ENCODE data around the gene MRPL34. TPM values are rescaled to one million over a fixed set of nuclear protein-coding genes. Genes with fewer than 3 reads are reported as not detected.

MRPL34 gene
- total RNA-seq, 1 donor from 2014 or later = 200 TPM

DNA sequence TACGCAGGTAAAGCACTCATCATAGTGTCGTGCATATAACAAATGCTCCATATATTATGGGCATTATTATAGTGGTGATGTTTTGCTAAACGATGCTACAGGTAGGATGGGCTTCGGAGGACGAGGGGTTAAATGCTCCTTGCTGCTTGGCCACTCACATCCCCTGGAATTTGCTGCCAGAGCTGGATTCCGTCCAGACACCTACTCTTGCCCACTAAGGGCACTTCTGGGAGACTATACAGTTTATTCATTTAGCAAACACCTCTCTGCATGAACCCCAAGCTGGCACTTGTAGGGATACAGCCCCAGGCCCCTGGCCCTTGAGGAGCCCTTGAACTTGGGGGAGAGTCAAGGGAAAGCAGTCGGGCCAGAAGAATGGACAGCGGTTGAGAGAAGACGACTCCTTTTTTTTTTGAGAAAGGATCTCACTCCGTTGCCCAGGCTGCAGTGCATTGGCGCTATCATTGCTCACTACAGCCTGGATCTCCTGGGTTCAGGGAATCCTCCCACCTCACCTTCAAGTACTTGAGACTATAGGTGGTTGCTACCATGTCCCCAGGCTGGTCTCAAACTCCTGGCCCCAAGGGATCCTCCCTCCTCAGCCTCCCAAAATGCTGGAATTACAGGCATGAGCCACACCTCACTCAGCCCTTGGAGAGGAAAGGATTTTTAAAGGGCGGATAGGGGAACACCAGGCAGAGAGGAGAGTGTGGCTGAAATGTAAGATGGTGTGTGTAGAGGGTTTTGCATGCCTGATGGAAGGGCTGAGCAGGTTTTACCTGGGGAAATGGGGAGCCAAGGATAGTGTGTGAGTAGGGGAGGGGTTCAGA, 1.1 kb upstream of the MRPL34 start:
- intact Hi-C loops (cut with DNase I) = loop anchor here (1.0 to 2.0 kb wide), 2 partner anchors 32 to 37 kb away; partner anchors contain the start of genes BABAM1 and GTPBP3
- DNase-seq (ENCODE audit: missing footprints) = no peak
- no peak for ATAC-seq

DNA sequence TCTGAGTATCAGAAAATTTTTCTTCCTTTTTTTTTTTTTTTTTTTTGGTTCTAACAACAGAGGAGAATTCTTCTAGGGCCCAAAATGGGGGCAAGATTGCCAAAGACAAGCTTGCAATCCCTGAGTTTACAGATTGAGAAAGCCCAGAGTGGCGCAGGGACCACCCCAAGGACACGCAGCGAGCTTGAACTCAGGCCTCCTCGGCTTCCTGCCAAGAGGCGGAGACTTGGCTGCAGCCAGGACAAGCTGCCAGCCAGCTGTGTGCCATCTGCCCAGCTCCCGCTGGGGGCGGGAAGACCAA, 506 bp upstream of the MRPL34 start:
- intact Hi-C loops (cut with DNase I) = loop anchor here (1.0 to 2.0 kb wide), 2 partner anchors 32 to 38 kb away; partner anchors contain the start of genes BABAM1 and GTPBP3
- ATAC-seq = no peak

DNA sequence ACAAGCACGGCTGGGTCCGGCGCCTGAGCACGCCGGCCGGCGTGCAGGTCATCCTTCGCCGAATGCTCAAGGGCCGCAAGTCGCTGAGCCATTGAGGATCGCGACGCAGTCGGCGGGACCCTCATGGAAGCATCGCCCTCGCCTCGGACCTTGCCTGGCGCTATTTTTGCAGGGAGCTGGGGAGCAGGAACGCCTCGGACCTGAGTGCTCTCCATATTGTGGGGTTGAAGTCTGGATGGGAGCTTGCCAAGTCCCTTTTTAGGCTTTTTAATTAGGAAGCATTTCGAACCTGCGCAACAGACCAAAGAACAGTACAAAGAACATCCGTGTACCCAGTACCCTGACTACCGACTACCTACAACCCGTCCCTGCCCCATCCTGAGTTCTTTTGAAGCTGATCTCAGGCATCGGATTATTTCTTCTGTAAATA, 628 bp downstream of the MRPL34 start:
- DNase-seq (ENCODE audit: missing footprints) = no peak
- intact Hi-C loops (cut with DNase I) = no loop called here
- no peak for ATAC-seq

More for the DNA sequence above, 506 bp upstream of the MRPL34 start:
- DNase-seq (ENCODE audit: missing footprints) = no peak

DNA sequence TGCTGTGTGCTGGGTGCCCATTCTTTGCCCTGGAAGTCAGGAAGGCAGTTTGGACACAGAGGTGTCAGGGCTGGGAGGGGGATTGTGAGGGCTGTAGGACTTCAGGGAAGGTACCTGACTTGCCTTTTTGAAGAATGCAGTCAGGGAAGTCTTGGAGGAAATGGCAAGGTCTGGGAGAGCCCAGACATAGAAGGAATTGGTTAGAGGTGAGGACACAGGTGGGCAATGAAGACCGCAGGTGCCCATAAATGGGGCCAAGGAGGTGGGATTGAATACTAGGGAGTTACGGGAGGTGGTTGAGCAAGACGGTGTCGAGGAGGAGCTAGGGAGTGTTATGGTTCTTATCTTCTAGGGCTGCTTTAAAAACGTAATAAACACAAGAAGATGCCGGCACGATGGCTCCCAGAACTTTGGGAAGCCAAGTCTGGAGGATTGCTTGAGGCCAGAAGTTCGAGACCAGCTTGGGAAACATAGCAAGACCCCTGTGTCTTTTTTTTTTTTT, 2.3 kb downstream of the MRPL34 start:
- no peak for ATAC-seq
- no peak for DNase-seq (ENCODE audit: missing footprints)
- intact Hi-C loops (cut with DNase I) = no loop called here

DNA sequence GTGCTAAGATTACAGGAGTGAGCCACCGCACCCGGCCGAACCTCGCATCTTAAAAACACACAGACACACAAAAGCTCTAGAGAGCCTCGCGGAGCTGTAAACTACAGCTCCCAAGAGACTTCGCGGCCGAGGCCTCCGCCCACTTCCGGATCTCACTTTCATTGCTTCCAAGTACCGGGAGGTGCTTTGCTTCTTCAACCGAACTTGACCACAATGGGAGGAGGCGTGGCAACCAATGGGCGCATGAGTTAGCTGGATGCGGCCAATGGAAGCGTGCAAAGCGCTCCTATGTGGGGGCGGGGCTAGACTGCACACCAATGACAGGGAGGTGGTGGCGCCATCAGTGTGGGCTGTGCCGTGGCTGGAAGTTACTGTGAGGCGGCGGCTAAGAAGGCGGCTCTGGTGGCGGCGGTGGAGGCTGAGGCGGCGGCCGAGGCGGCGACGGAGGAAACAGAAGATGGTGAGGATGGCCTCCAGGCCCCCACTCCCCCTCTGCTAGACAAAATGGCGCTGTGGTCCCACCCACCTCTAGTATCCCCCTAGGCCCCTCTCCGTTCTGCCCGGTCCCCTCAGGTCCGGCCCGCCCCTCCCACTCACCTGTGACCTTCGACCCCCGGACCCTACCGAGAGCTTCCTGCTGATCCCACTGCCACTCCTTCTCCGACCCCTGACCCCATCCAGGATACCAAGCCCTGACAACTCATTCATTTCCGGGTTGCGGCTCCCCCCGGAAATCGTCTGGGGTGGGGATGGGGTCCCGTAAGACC, 3.7 kb downstream of the MRPL34 start, which contains the start of gene DDA1:
TSS of gene DDA1 (plus strand) at position 366 of the 767 bp plus-strand sequence. CDS start at position 458, 92 bp downstream.
- ATAC-seq = peak; percentile 89
- peak; percentile 99 for DNase-seq (ENCODE audit: missing footprints)
- intact Hi-C loops (cut with DNase I) = no loop called here

DNA sequence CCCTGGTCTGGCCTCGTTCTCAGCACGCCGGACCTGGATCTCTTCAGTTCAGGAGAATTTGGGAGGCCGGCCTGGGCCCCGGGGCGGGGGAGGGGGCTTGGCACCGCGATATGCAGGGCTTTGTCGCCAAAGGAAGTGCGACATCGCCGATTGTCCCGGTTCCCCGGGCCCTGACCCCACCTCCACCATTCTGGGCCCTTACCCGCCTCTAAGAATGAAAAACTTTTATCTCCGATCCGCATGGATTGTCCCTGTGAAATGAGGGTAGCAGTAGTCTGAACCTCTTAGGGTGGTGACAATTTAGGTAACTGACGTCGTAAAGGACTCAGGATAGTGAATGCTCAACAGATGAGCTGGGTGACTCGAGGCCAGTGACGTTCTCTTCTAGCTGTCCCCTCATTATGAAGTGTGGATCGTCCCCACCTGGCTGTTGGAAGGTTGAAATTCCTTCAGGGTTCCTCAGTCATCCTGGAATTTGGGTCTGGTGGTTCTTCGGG, 4.3 kb downstream of the MRPL34 start:
- intact Hi-C loops (cut with DNase I) = no loop called here
- ATAC-seq (no peak), DNase-seq (ENCODE audit: missing footprints) (no peak)

DNA sequence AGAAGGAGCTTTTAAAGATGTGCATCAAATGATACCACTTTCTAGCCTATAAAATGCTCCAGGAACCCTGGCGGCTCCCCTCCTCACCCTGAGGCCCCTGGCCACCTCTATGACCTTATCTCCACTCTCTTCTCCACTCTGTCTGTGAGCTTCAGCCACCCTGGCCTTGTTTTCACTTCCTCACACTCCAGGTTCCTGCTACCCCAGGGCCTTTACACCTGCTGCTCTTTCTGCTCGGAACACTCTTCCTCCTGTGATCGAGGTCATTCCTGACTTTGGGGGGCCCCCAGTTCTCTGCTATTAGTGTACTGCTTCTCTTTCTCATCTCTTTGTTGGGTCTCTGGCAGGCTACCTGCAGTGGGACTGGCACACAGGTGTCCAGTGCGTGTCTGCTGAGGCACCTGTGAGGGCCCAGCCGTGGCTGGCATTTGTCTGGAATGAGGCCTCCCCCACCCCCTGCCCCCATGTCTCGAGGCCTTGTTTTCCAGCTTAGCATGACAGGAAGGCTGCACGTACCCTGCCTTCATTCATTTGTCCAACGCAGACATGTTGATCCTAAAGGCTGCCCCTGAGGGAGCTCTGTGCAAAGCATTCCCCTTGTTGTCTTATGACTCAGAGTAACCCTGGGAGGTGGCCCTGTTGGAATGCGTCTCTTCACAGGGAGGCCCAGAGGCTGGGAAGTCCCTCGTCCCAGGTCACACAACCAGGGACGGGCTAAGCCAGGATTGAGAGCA, 6.0 kb downstream of the MRPL34 start:
- ATAC-seq = no peak
- peak; percentile 15 for DNase-seq (ENCODE audit: missing footprints)
- intact Hi-C loops (cut with DNase I) = no loop called here

DNA sequence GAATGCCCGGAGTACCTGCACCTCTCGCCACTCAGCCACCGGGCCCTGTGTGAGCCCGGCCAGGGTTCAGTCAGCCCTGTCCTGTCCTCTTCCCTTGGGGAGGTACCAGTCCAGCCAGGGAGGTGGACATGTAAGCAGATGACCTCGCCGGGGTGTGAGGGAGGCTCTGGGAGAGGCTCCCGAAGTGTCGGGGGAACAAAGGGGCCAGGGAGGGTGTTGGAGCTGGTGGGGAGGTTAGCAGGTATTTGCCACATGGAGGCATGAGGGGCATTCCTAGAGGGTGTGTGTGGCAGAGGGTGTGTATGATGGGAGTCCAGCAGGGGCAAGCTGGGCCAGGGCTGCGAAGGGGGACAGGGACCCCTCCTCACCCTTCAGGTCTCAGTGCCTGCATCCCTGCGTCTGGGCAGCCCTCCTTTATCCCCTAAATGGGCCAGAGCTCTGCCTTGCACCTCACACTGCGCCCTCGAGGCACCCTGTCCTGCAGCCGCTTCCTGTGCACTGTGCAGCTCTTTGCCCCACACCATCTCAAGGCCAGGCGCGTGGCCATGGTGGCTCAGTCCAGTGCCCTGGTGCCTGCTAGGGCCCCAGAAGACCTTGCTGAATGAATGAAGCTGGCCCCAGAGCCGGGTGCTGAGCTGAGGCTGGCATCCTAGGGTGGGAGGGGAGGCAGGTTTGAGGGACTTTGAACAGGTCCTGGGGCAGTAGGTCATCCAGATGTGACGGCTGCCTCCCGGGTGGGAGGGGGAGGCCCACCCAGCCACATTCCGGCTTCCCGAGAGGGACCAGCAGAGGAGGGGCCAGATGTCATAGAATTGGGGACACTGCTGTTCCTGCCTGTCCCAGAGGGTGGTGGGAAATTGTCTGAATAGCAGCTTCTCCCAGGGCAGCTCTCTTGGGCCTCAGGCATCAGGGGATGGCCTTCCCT, 6.8 kb downstream of the MRPL34 start:
- DNase-seq (ENCODE audit: missing footprints) = peak; percentile 37
- ATAC-seq = no peak
- intact Hi-C loops (cut with DNase I) = no loop called here

DNA sequence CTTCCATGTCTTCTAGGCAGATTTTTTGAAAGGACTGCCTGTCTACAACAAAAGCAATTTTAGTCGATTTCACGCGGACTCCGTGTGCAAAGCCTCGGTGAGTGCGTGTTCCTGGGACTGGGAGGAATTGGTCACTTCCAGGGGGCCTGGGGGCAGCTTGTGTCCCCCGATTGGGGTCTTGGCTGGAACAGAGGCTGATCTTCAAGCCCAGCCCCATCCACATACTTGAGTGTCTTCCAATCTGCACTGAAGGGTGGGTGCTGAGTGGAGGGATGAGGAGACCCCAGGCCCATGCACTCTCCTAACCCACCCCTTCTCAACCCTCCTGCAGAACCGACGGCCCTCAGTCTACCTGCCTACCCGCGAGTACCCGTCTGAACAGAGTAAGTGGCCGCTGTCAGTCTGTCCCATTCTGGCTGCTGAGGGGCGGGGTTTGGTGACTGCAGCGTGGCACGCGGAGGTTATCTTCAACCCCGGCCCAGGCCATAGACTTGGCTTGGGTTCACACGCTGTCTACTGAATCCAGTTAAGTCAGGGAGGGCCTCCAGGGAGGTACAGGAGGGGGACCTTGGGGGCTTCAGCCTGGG, 8.4 kb downstream of the MRPL34 start:
- intact Hi-C loops (cut with DNase I) = no loop called here
- no peak for DNase-seq (ENCODE audit: missing footprints)
- no peak for ATAC-seq

DNA sequence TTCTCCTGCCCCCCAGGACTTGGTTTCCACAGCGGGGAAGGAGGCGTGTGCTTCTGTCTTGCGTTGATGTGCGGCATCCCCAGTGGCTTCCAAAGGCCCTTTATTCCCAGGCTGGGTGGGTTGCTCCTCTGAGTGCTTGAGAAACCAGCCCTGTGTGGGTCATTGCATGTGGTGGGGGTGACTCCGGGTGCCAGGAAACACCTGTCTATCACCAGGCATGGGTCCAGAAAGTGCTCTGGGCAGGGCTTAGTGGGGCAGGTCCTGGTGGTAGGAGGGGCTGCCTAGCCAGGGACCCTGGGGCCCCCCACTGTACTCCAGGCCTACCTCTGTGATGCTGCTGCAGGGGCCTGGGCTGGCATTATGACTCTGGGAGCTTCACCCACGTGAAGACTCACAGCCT, 13.3 kb downstream of the MRPL34 start:
- DNase-seq (ENCODE audit: missing footprints) (no peak), ATAC-seq (no peak)
- intact Hi-C loops (cut with DNase I) = no loop called here

DNA sequence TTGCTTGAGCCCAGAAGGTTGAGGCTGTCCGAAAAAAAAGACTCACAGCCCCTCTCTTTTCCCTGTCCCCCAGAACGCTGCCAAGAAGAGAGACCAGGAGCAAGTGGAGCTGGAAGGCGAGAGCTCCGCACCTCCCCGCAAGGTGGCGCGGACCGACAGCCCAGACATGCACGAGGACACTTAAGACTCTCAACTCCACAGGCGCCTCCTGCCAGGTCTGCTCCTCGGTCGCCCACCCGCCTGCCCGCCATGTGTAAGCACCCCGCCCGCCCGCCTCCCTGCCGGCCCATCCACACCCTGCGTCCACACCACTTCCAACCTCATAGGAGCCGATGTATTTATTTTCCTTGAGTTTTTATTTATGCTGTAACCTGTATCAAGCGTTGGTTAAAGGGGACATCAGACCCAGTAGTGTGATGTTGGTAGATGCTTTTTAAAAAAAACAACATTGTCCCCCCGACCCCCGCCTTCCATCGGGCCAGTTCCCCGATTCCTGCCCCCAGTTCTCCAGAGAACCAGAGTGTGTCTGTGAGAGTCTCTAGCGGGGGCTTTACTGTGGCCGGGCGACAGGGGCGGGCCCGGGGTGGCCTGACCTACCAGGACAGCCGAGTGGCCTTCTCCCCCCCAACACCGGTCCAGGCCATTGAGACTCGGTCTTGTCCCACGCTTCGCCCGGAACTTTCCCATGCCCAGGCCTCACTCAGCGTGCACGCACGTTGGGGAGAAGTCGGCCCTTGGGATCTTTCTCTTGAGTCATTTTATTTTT, 14.0 kb downstream of the MRPL34 start:
- intact Hi-C loops (cut with DNase I) = no loop called here
- ATAC-seq (no peak), DNase-seq (ENCODE audit: missing footprints) (no peak)

DNA sequence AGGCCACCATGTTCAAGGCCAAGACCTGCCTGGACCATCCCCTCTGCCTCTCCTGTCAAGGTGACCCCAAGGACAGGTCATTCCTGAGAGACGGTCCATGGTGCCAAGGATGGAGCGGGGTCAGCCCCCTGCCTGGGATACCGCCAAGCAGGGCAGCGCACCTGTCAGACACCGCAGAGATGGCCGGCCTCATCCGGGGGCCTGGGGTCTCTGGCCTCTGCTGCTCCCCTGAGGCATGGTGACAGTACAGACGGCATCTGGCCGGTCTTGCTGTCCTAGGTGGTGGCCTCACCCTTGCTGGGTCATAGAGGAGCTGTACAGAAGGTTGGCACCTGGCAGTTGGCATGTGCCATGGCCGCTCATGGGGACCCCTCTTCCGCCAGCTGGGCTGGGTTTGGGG, 14.8 kb downstream of the MRPL34 start:
- no peak for DNase-seq (ENCODE audit: missing footprints)
- ATAC-seq = no peak
- intact Hi-C loops (cut with DNase I) = no loop called here

DNA sequence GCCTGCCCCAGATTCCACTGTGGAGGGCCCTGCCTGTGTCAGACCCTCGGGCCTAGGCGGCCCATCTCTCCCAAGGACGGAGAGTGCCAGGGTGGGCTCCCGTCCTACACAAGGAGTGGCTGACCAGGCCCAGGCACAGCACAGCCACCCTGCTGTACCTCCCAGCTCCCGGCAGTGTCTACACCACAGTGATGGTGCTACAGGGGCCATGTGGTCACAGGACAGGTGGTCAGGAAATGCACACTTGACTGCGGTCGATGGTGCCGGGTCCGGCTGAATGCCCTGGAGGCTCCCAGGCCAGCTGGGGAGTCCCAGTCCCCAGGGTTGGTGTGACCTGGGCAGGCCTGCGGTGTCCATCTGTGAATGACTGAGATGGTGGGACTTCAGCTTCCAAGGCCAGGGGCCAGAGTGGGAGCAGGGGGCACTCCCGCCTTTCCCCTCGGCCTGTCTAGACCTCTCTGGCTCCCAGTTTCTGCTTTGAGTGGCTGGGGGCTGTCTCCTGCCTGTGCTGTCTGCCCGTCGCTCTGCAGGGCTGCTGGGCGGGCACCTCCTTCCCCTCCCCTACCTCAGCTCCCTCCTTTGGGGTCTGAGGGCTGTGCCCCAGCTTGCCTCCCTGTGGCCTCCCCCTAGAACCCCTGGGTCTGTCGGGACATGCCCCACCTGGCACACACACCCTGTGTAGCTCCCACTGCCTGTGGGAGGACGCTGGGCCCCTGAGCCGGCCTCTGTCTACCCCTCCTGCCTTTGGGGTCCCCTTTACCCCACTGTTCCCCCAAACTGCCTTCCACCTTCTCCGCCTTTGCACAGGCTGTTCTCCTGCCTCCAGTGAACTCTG, 16.2 kb downstream of the MRPL34 start:
- no peak for DNase-seq (ENCODE audit: missing footprints)
- intact Hi-C loops (cut with DNase I) = no loop called here
- ATAC-seq = no peak

DNA sequence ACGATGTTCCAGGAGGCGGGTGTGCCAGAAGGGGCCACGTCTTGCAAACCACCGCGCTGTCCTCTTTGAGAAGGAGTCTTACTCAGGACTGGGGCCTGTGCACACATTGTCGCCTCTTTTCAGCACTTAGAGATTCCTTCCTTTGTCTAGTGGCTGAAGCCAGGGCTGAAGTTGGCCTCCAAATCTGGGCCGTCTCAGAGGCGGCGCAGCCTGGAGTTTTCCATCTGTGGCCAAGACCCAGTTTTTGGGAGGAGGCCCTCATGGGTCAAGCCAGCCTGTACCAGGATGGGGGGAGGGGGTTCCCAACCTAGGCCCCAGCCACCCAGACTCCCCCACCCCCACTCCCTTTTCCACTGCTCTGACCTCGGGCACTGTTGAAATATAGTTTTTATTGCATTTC, 17.2 kb downstream of the MRPL34 start:
- DNase-seq (ENCODE audit: missing footprints) (no peak), ATAC-seq (no peak)
- intact Hi-C loops (cut with DNase I) = no loop called here

DNA sequence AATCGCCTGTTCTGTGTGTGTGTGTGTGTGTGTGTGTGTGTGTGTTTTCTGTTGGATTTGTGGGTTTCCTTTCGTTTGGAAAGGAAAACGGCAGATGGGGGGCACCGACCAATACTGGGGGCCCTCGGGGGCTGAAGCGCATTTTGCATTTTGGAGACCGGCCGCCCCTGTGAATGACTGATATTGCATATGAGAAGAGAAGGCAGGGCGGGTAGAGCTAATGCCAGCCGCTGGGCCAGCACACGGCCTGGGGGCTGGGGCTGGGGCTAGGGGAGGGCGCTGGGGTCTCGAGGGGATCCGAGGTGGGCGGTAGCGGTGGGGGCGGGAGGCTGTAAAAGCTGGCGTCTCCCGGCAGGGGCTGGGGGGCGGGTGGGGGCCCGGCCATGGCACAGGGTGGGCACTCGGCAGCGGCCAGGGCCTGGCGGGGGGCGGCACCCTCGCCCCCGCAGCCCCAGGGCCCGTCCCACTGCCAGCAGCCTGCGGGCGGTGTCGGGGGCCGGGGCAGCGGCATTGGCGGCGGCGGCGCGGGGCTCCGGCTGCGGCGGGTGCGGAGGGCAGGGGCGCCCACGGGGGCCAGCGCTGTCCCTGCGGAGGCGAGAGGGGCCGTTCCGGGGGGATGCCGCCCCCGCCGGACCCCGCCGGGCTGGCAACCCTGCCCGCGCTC, 17.8 kb downstream of the MRPL34 start:
- DNase-seq (ENCODE audit: missing footprints) (no peak), ATAC-seq (no peak)
- intact Hi-C loops (cut with DNase I) = no loop called here

DNA sequence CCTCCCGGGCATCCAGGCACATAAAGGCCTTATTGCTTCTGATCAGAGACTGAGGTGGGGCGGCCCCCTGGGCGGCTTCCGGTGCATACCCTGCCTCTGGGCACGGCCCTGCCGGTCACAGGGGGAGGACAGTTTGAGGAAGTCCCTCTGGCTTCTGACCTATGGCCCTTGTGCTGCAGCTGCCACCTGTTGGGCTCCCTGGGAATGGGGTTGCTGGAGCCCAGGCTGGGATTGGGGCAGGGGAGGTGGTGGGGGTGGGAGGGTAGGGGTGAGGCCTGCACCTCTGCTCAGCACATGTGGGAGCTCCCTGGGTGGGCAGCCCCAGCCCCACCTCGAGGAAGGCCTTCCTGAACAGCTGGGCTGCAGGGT, 18.3 kb downstream of the MRPL34 start:
- ATAC-seq = no peak
- DNase-seq (ENCODE audit: missing footprints) = no peak

More for the DNA sequence above, 18.3 kb downstream of the MRPL34 start:
- intact Hi-C loops (cut with DNase I) = no loop called here

Measured in Right ventricle myocardium inferior (tissue), 1 donor.